Uterus (tissue), 2 donors: ENCODE results near the gene PLIN1.

Experiments used
- POLR2A ChIP-seq, 2 donors: fragments of 450-650 bp; IDR thresholded peaks; one replicate each; pipeline ENCODE4 v1.6.1; 2016; ENCODE audit warnings: antibody characterized with exemption in 2 of 2, mild to moderate bottlenecking in 1 of 2, moderate library complexity in 1 of 2
- TF ChIP-seq, protein P1 (sequence below), 4 experiments: fragments of 200-600 bp in 2 of 4; fragments of 450-650 bp in 2 of 4; sonication (generic) in 2 of 4; IDR thresholded peaks; one replicate each; pipeline ENCODE4 v1.5.1; 2016 to 2019; ENCODE audit warnings: antibody characterized with exemption in 4 of 4, mild to moderate bottlenecking in 2 of 4, moderate library complexity in 1 of 4

DNA sequence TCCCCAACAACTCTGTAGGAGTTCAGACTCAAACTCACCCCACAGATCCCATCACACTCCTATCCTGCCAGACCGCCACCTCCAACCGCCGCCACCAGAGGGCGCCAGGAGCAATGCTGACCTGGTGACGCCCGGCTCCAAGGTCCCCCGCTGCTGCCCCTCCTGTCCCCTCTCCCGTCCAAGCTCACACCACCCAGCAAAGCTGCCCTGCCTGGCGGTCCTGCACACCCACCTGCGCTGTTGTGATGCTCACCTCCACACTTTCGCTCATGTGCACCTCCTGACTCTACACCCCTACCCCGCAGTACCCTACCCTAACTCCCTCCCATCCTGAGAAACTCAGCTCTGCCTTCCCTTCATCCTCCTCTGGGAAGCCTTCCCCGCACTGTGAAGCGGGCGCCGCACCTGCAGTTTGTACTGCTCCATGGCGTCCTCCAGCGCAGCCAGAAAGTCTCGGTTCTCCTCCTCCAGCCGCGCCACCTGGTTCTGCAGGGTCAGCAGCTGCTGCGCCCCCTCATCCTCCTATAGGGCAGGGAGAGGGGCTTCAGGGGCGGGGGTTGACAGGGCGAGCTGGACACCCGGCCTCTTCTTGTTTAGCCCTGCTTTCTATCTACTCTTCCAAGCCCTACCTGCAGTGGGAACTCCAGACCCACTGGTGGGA is 31.8 kb downstream of the PLIN1 start:
- TF ChIP-seq, protein P1, sequence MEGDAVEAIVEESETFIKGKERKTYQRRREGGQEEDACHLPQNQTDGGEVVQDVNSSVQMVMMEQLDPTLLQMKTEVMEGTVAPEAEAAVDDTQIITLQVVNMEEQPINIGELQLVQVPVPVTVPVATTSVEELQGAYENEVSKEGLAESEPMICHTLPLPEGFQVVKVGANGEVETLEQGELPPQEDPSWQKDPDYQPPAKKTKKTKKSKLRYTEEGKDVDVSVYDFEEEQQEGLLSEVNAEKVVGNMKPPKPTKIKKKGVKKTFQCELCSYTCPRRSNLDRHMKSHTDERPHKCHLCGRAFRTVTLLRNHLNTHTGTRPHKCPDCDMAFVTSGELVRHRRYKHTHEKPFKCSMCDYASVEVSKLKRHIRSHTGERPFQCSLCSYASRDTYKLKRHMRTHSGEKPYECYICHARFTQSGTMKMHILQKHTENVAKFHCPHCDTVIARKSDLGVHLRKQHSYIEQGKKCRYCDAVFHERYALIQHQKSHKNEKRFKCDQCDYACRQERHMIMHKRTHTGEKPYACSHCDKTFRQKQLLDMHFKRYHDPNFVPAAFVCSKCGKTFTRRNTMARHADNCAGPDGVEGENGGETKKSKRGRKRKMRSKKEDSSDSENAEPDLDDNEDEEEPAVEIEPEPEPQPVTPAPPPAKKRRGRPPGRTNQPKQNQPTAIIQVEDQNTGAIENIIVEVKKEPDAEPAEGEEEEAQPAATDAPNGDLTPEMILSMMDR (IDR thresholded peaks at IDR 0.05), result peak; percentile 55 to 84 (median 64)
- no peak for TF ChIP-seq POLR2A (IDR thresholded peaks at IDR 0.05)
